HepG2 (cell line): ENCODE data around the gene ZNF581. TPM values are rescaled to one million over a fixed set of nuclear protein-coding genes. Genes with fewer than 3 reads are reported as not detected.
A peak's percentile ranks its signal among the peaks of the same experiment; 100 is the strongest.

Experiments
- CENPBD1 ChIP-seq: sonication (generic); formaldehyde crosslinking; IDR thresholded peaks from 2 replicates; pipeline ENCODE4 v1.8.0; 2022; ENCODE audit warnings: missing genetic modification reagents, low read depth, mild to moderate bottlenecking, borderline replicate concordance
- DBP ChIP-seq: sonication (generic); formaldehyde crosslinking; IDR thresholded peaks from 2 replicates; pipeline ENCODE4 v1.4.0; 2020; ENCODE audit warnings: missing genetic modification reagents; ENCODE audit errors: not compliant biosample characterization
- DNMT1 ChIP-seq: sonication (generic); formaldehyde crosslinking; IDR thresholded peaks from 2 replicates; pipeline ENCODE4 v1.5.1; 2020; ENCODE audit warnings: mild to moderate bottlenecking, missing genetic modification reagents
- ELF1 ChIP-seq: sonication (generic); formaldehyde crosslinking; IDR thresholded peaks from 2 replicates; pipeline ENCODE4 v1.4.0; 2020; ENCODE audit warnings: missing genetic modification reagents
- EZH2 ChIP-seq: conservative IDR thresholded peaks from 2 replicates; pipeline ENCODE4 v1.6.1; 2012; ENCODE audit warnings: mild to moderate bottlenecking, low read depth, low read length, moderate library complexity
- FOXO1 ChIP-seq: sonication (generic); formaldehyde crosslinking; IDR thresholded peaks from 2 replicates; pipeline ENCODE4 v1.4.0; 2020; ENCODE audit warnings: missing genetic modification reagents
- GZF1 ChIP-seq: sonication (generic); formaldehyde crosslinking; IDR thresholded peaks from 2 replicates; pipeline ENCODE4 v1.5.1; 2020; ENCODE audit warnings: mild to moderate bottlenecking, missing genetic modification reagents
- HCFC1 ChIP-seq: fragments of 150-350 bp; IDR thresholded peaks from 2 replicates; pipeline ENCODE4 v1.6.1; 2014; ENCODE audit warnings: low read depth, low read length
- KDM1A ChIP-seq: IDR thresholded peaks from 2 replicates; pipeline ENCODE4 v1.6.1; 2016; ENCODE audit warnings: missing compliant biosample characterization
- KLF15 ChIP-seq: sonication (generic); formaldehyde crosslinking; IDR thresholded peaks from 2 replicates; pipeline ENCODE4 v1.8.1; 2023; ENCODE audit warnings: borderline replicate concordance, mild to moderate bottlenecking, inconsistent platforms, missing genetic modification reagents, mixed read lengths
- MIER3 ChIP-seq: IDR thresholded peaks from 2 replicates; pipeline ENCODE4 v1.6.1; 2016; ENCODE audit warnings: missing compliant biosample characterization, borderline replicate concordance
- NFYC ChIP-seq: IDR thresholded peaks from 2 replicates; pipeline ENCODE4 v1.6.1; 2016; ENCODE audit warnings: missing genetic modification reagents, missing compliant biosample characterization
- POGZ ChIP-seq: sonication (generic); formaldehyde crosslinking; IDR thresholded peaks from 2 replicates; pipeline ENCODE4 v1.4.0; 2020; ENCODE audit warnings: mild to moderate bottlenecking, missing genetic modification reagents
- SNAI1 ChIP-seq: sonication (generic); formaldehyde crosslinking; IDR thresholded peaks from 2 replicates; pipeline ENCODE4 v1.5.0; 2020; ENCODE audit warnings: mild to moderate bottlenecking, missing genetic modification reagents, borderline replicate concordance
- THAP8 ChIP-seq: sonication (generic); formaldehyde crosslinking; IDR thresholded peaks from 2 replicates; pipeline ENCODE4 v1.5.1; 2020; ENCODE audit warnings: missing genetic modification reagents, mild to moderate bottlenecking, borderline replicate concordance
- TRIM24 ChIP-seq: sonication (generic); formaldehyde crosslinking; IDR thresholded peaks from 2 replicates; pipeline ENCODE4 v1.8.0; 2022; ENCODE audit warnings: mild to moderate bottlenecking, missing genetic modification reagents
- ZBTB26 ChIP-seq: IDR thresholded peaks from 2 replicates; pipeline ENCODE4 v1.6.1; 2016; ENCODE audit warnings: missing compliant biosample characterization, missing genetic modification reagents, borderline replicate concordance
- ZFP37 ChIP-seq: sonication (generic); formaldehyde crosslinking; IDR thresholded peaks from 2 replicates; pipeline ENCODE4 v1.4.0; 2020; ENCODE audit warnings: missing genetic modification reagents, borderline replicate concordance
- ZFP62 ChIP-seq: sonication (generic); formaldehyde crosslinking; IDR thresholded peaks from 2 replicates; pipeline ENCODE4 v1.4.0; 2020; ENCODE audit warnings: missing genetic modification reagents
- ZMAT3 ChIP-seq: sonication (generic); formaldehyde crosslinking; conservative IDR thresholded peaks from 2 replicates; pipeline ENCODE4 v1.7.0; 2021; ENCODE audit warnings: missing genetic modification reagents
- ZNF484 ChIP-seq: sonication (generic); formaldehyde crosslinking; IDR thresholded peaks from 2 replicates; pipeline ENCODE4 v1.5.1; 2020; ENCODE audit warnings: mild to moderate bottlenecking, low read depth, missing genetic modification reagents, borderline replicate concordance
- ZNF549 ChIP-seq: sonication (generic); formaldehyde crosslinking; IDR thresholded peaks from 2 replicates; pipeline ENCODE4 v1.5.0; 2020; ENCODE audit warnings: missing genetic modification reagents
- ZNF644 ChIP-seq: IDR thresholded peaks from 2 replicates; pipeline ENCODE4 v1.6.1; 2016; ENCODE audit warnings: low read depth
- ZNF709 ChIP-seq: sonication (generic); formaldehyde crosslinking; IDR thresholded peaks from 2 replicates; pipeline ENCODE4 v1.5.0; 2020; ENCODE audit warnings: mild to moderate bottlenecking, missing genetic modification reagents
- ZNF777 ChIP-seq: sonication (generic); formaldehyde crosslinking; IDR thresholded peaks from 2 replicates; pipeline ENCODE4 v1.4.0; 2020; ENCODE audit warnings: missing genetic modification reagents
- ZNF784 ChIP-seq: sonication (generic); formaldehyde crosslinking; IDR thresholded peaks from 2 replicates; pipeline ENCODE4 v1.5.1; 2020; ENCODE audit warnings: missing genetic modification reagents, mild to moderate bottlenecking, borderline replicate concordance
- ZNF788 ChIP-seq: sonication (generic); formaldehyde crosslinking; IDR thresholded peaks from 2 replicates; pipeline ENCODE4 v1.5.0; 2020; ENCODE audit warnings: mild to moderate bottlenecking, missing genetic modification reagents, borderline replicate concordance
- ZSCAN12 ChIP-seq: sonication (generic); formaldehyde crosslinking; IDR thresholded peaks from 2 replicates; pipeline ENCODE4 v1.9.0; 2021; ENCODE audit warnings: mild to moderate bottlenecking, missing genetic modification reagents
- ZSCAN25 ChIP-seq: sonication (generic); formaldehyde crosslinking; IDR thresholded peaks from 2 replicates; pipeline ENCODE4 v1.8.0; 2022; ENCODE audit warnings: mild to moderate bottlenecking, missing genetic modification reagents
- ZSCAN9 ChIP-seq: IDR thresholded peaks from 2 replicates; pipeline ENCODE4 v1.6.1; 2016; ENCODE audit warnings: borderline replicate concordance
- ZZZ3 ChIP-seq: sonication (generic); formaldehyde crosslinking; IDR thresholded peaks from 2 replicates; pipeline ENCODE4 v1.4.0; 2020; ENCODE audit warnings: missing genetic modification reagents, mild to moderate bottlenecking, borderline replicate concordance
- polyA plus RNA-seq, 8 experiments: library from polyadenylated mRNA; depleted of rRNA in 3 of 8; stranded (reverse) in 7 of 8; unstranded in 1 of 8; fragments of >200 nt; fragmentation: Illumina TruSeq in 4 of 8; extraction: Trizol in 4 of 8; gene quantifications; 2 replicates each; pipeline versions ENCODE4 v1.2.1 to v1.2.3, GENCODE V29; 2011 to 2016; ENCODE audit warnings: low read depth in 4 of 8, missing spikeins in 1 of 8, mixed read lengths in 1 of 8; ENCODE audit not compliant: insufficient read depth in 1 of 8
- total RNA-seq, 5 experiments: library from RNA; depleted of rRNA; stranded (reverse); fragments of >200 nt; fragmentation: Illumina TruSeq; extraction: Trizol; gene quantifications; 2 replicates each; pipeline ENCODE4 v1.2.3, GENCODE V29; 2016; ENCODE audit warnings: low read depth in 1 of 5

The ZNF581 gene
- total and polyA plus RNA-seq, 2 of the 13 experiments (the other 11 are each of a cell fraction or from before 2014, with no cell fraction given), result 19.6 to 49.5 TPM

GRCh38 chr19:55605207-55605636 lies 38.2 kb upstream of the ZNF581 start (continued):
- TF ChIP-seq ZBTB26 (CRISPR knock-in tag), result no peak
- no peak for TF ChIP-seq ZNF549 (CRISPR knock-in tag)
- TF ChIP-seq ZNF644, result no peak
- TF ChIP-seq NFYC (CRISPR knock-in tag), result no peak
- TF ChIP-seq ZSCAN9 (CRISPR knock-in tag), result no peak
- TF ChIP-seq CENPBD1 (CRISPR knock-in tag), result no peak
- TF ChIP-seq GZF1 (CRISPR knock-in tag), result no peak
- no peak for TF ChIP-seq ZSCAN12 (CRISPR knock-in tag)
- TF ChIP-seq ZNF788, result no peak
- TF ChIP-seq FOXO1 (CRISPR knock-in tag), result peak; percentile 47; the same call in 1 of the 2 replicates
- TF ChIP-seq KLF15 (CRISPR knock-in tag), result no peak
- no peak for TF ChIP-seq DNMT1 (CRISPR knock-in tag)
- TF ChIP-seq DBP (CRISPR knock-in tag), result no peak
- TF ChIP-seq ZNF777, result no peak
- no peak for TF ChIP-seq KDM1A (CRISPR knock-in tag)
- no peak for TF ChIP-seq ZZZ3 (CRISPR knock-in tag)
- TF ChIP-seq ZMAT3 (CRISPR knock-in tag), result no peak
- no peak for TF ChIP-seq THAP8
- TF ChIP-seq HCFC1, result peak; percentile 42; the same call in 1 of the 2 replicates
- no peak for TF ChIP-seq ZFP62 (CRISPR knock-in tag)
- peak; percentile 87 for TF ChIP-seq ZSCAN25 (CRISPR knock-in tag)
- no peak for TF ChIP-seq MIER3 (CRISPR knock-in tag)
- no peak for TF ChIP-seq ZNF709 (CRISPR knock-in tag)
- TF ChIP-seq TRIM24 (CRISPR knock-in tag), result no peak
- no peak for TF ChIP-seq ZNF784
- no peak for TF ChIP-seq EZH2
- TF ChIP-seq ZNF484 (CRISPR knock-in tag), result no peak
- TF ChIP-seq POGZ (CRISPR knock-in tag), result no peak
- TF ChIP-seq SNAI1, result no peak
- no peak for TF ChIP-seq ZFP37 (CRISPR knock-in tag)
- peak; percentile 87 for TF ChIP-seq ELF1
